Heart left ventricle (tissue), 13 donors: ENCODE results near the gene FAM216B.

Experiments
- CTCF ChIP-seq, 12 donors: fragments of 200-600 bp; sonication (generic) in 4 of 12; IDR thresholded peaks; one replicate each; pipeline versions ENCODE4 v1.5.0 to v1.8.0; 2018 to 2022; ENCODE audit warnings: antibody characterized with exemption in 12 of 12, mild to moderate bottlenecking in 5 of 12
- POLR2A ChIP-seq, 2 donors: fragments of 450-650 bp; IDR thresholded peaks; one replicate each; pipeline ENCODE4 v1.6.1; 2017; ENCODE audit warnings: antibody characterized with exemption in 2 of 2, mild to moderate bottlenecking in 2 of 2, moderate library complexity in 2 of 2
- donor health status: ischemic (EF 13 %, LVEDD 7.1; RV severe dilation, severe dysfunction).
- donor health status: DM: no; HTN: yes; CAD: no.
- donor health status: DM: no; HTN: no; CAD: no.
- donor health status: ischemic (EF 25% LVEDD 6.9; RV normal size, moderate dysfunction).
- donor health status: ischemic (EF 25% LVEDD 5.7; RV mildly dilated, moderate dysfunction).
- donor health status: ischemic (EF 35%, LVEDD 5.7; RV mildly dilated, moderate dysfunction).
- donor health status: nonischemic (EF 11% LVEDD 7.7; RV severe dilation, severe dysfunction).
- donor health status: DM: yes; HTN: yes; CAD: no.
- donor health status: PGD.
- donor health status: ischemic (EF 29% LVEDD 5.4; RV normal size, mild dysfunction).
- donor health status: nonischemic (EF 23%, LVEDD 6.1; RV moderate dilation, normal function).

GRCh38 chr13:42803563-42804204 lies 22.3 kb downstream of the FAM216B start:
- TF ChIP-seq POLR2A (IDR thresholded peaks at IDR 0.05) (no peak), CTCF (IDR thresholded peaks at IDR 0.05) (no peak)
